Transverse colon (tissue), 4 donors: ENCODE results near the gene CTNND2. TPM values are rescaled to one million over a fixed set of nuclear protein-coding genes. Genes with fewer than 3 reads are reported as not detected.

Experiments
- DNase-seq: peaks from one replicate; pipeline ENCODE4 v3.0.0-alpha.2; 2019
- H3K27ac ChIP-seq, 4 donors: fragments of 200-600 bp; sonication (generic); 2 replicates each; pipeline ENCODE4 v1.5.1; 2016 to 2018; ENCODE audit warnings: inconsistent platforms in 4 of 4
- H3K27me3 ChIP-seq: fragments of 200-600 bp; sonication (generic); 2 replicates; pipeline ENCODE4 v1.5.1; 2017; ENCODE audit warnings: inconsistent platforms
- H3K36me3 ChIP-seq, 4 donors: fragments of 200-600 bp; sonication (generic); 2 replicates each; pipeline ENCODE4 v1.5.1; 2017 to 2019; ENCODE audit warnings: inconsistent platforms in 4 of 4
- H3K4me1 ChIP-seq, 4 donors: fragments of 200-600 bp; sonication (generic); 2 replicates each; pipeline ENCODE4 v1.5.1; 2017 to 2020; ENCODE audit warnings: inconsistent platforms in 4 of 4
- H3K4me3 ChIP-seq, 4 donors: fragments of 200-600 bp; sonication (generic); 1 replicate in 1 of 4; 2 replicates in 3 of 4; pipeline versions ENCODE4 v1.5.1 to v1.6.1; 2017 to 2019; ENCODE audit warnings: inconsistent platforms in 4 of 4
- H3K9me3 ChIP-seq, 2 donors: fragments of 200-600 bp; sonication (generic); 2 replicates each; pipeline ENCODE4 v1.5.1; 2017 to 2019; ENCODE audit warnings: inconsistent platforms in 2 of 2
- CTCF ChIP-seq, 5 experiments: fragments of 200-600 bp in 3 of 5; fragments of 450-650 bp in 2 of 5; sonication (generic) in 3 of 5; IDR thresholded peaks; 1 replicate in 2 of 5; 2 replicates in 3 of 5; pipeline ENCODE4 v1.5.1; 2016 to 2017; ENCODE audit warnings: antibody characterized with exemption in 5 of 5, inconsistent platforms in 3 of 5, mild to moderate bottlenecking in 2 of 5, moderate library complexity in 1 of 5
- EP300 ChIP-seq: sonication (generic); formaldehyde crosslinking; IDR thresholded peaks from one replicate; pipeline ENCODE4 v1.6.1; 2017; ENCODE audit warnings: antibody characterized with exemption, low read depth
- POLR2A ChIP-seq: fragments of 450-650 bp; IDR thresholded peaks from one replicate; pipeline ENCODE4 v1.6.1; 2016; ENCODE audit warnings: antibody characterized with exemption, mild to moderate bottlenecking, moderate library complexity
- POLR2AphosphoS5 ChIP-seq, 3 donors: sonication (generic); formaldehyde crosslinking; IDR thresholded peaks; one replicate each; pipeline ENCODE4 v1.6.1; 2016; ENCODE audit warnings: antibody characterized with exemption in 3 of 3
- WGBS, 2 donors: methylation state at CpG; one replicate each; pipeline ENCODE4 v1.1.5; 2018; ENCODE audit warnings: low coverage in 1 of 2; 5-methylcytosine and 5-hydroxymethylcytosine counted together
- in situ Hi-C, 4 donors: fragments of 200-750 bp; cut with MboI; loops; one replicate each; pipeline versions ENCODE4 v1.15.0 to v1.15.1; 2017; ENCODE audit warnings: low sequenced_read_pairs in 3 of 4, low pct_ligation_motif_present in 1 of 4, low pct_unique_long_range_greater_than_20kb in 1 of 4
- intact Hi-C: fragments of 100-400 bp; cut with DNase I; formaldehyde crosslinking; loops from one replicate; pipeline ENCODE4 v1.15.1; 2023; ENCODE audit warnings: low total_unique reads
- total RNA-seq, 4 donors: library from RNA; depleted of rRNA; stranded (reverse); fragments of >200 nt; gene quantifications; one replicate each; pipeline ENCODE4 v1.1.0, GENCODE V29; 2016

The CTNND2 gene
- total RNA-seq, 4 donors from 2014 or later: 1.9 to 2.1 TPM; not detected in 2

- no peak for DNase-seq
- no peaks in the 10 kb centered on the region for H3K36me3 ChIP-seq
- no peak overlapping the region for H3K4me3 ChIP-seq
- H3K4me1 ChIP-seq: no peaks in the 10 kb centered on the region
- H3K27me3 ChIP-seq: no peaks in the 10 kb centered on the region
- no peaks in the 10 kb centered on the region for H3K9me3 ChIP-seq
- WGBS, 2 donors: 87 to 92% methylated on average over 11 to 12 of the region's 12 CpGs
- intact Hi-C loops (no loop called here), in situ Hi-C loops (no loop called here)
- TF ChIP-seq CTCF (IDR thresholded peaks at IDR 0.05) (no peak), EP300 (no peak), POLR2A (no peak), POLR2AphosphoS5 (IDR thresholded peaks at IDR 0.05) (no peak)
- no peak overlapping the region for H3K27ac ChIP-seq
Measured at GRCh38 chr5:11564706-11565105, 339.5 kb downstream of the CTNND2 start.

- in situ Hi-C loops (no loop called here), intact Hi-C loops (no loop called here)
- DNase-seq: no peak
- 68 to 96% methylated on average over 2 of the region's 2 CpGs for WGBS, 2 donors
- H3K4me1 ChIP-seq: no peaks in the 10 kb centered on the region
- H3K9me3 ChIP-seq: no peaks in the 10 kb centered on the region
- no peak overlapping the region for H3K27ac ChIP-seq
- no peak overlapping the region for H3K4me3 ChIP-seq
- H3K36me3 ChIP-seq: no peaks in the 10 kb centered on the region
- no peaks in the 10 kb centered on the region for H3K27me3 ChIP-seq
- TF ChIP-seq EP300 (no peak), CTCF (IDR thresholded peaks at IDR 0.05) (no peak), POLR2AphosphoS5 (IDR thresholded peaks at IDR 0.05) (no peak), POLR2A (no peak)
Measured at GRCh38 chr5:11563822-11564221, 340.4 kb downstream of the CTNND2 start.

- intact Hi-C loops: no loop called here
- WGBS, 2 donors: 80 to 90% methylated on average over 4 of the region's 4 CpGs
Measured at GRCh38 chr5:11560915-11561697, 343.1 kb downstream of the CTNND2 start.

GRCh38 chr5:11557063-11557462 lies 347.2 kb downstream of the CTNND2 start:
- Histone ChIP-seq H3K36me3 (no peaks in the 10 kb centered on the region), H3K27ac (no peak overlapping the region), H3K4me1 (no peaks in the 10 kb centered on the region), H3K9me3 (no peaks in the 10 kb centered on the region), H3K4me3 (no peak overlapping the region), H3K27me3 (no peaks in the 10 kb centered on the region)
- WGBS, 2 donors: 37 to 38% methylated on average over 3 of the region's 3 CpGs
- in situ Hi-C loops (no loop called here), intact Hi-C loops (no loop called here)
- TF ChIP-seq POLR2A (no peak), CTCF (IDR thresholded peaks at IDR 0.05) (no peak), EP300 (no peak), POLR2AphosphoS5 (IDR thresholded peaks at IDR 0.05) (no peak)
- DNase-seq: no peak

More at GRCh38 chr5:11560915-11561697, 343.1 kb downstream of the CTNND2 start:
- no peak overlapping the region for H3K4me3 ChIP-seq
- H3K4me1 ChIP-seq: no peaks in the 10 kb centered on the region
- TF ChIP-seq POLR2AphosphoS5 (IDR thresholded peaks at IDR 0.05) (no peak), CTCF (IDR thresholded peaks at IDR 0.05) (no peak), EP300 (no peak), POLR2A (no peak)
- no peaks in the 10 kb centered on the region for H3K9me3 ChIP-seq
- no peaks in the 10 kb centered on the region for H3K36me3 ChIP-seq
- no peak overlapping the region for H3K27ac ChIP-seq
- H3K27me3 ChIP-seq: no peaks in the 10 kb centered on the region
- in situ Hi-C loops: no loop called here
- DNase-seq: no peak
